HepG2 (cell line): ENCODE data around the gene RPL37. TPM values are rescaled to one million over a fixed set of nuclear protein-coding genes. Genes with fewer than 3 reads are reported as not detected.

Source experiments
- ATAC-seq: fragments of 200-7000 bp; cut with Tn5 transposase; 3 replicates; pipeline ENCODE4 v1.9.1; 2020; ENCODE audit warnings: mild to moderate bottlenecking, moderate library complexity
- BruUV-seq: library from RNA; stranded (reverse); fragments of 400-500 nt; replicated peaks from 2 replicates; lab custom pipeline; 2021; lab: Mats Ljungman, UMichigan
- CTCF ChIA-PET: fragments of 300-600 bp; formaldehyde crosslinking; extraction: SDS; loops from one replicate; lab custom pipeline; 2021; ENCODE audit warnings: low total read pairs, inconsistent platforms, low intra/inter-chr PET ratio; lab: Yijun Ruan, JAX
- POLR2A ChIA-PET: fragments of 350-600 bp; sonication (Branson Sonifier 250); formaldehyde crosslinking; loops from one replicate; lab custom pipeline; 2020; ENCODE audit warnings: antibody characterized with exemption, inconsistent platforms; lab: Yijun Ruan, JAX
- DNase-seq: peaks from one replicate; pipeline ENCODE4 v3.0.0-alpha.2; 2015; ENCODE audit warnings: low spot score
- FAIRE-seq: peaks from 3 replicates; lab custom pipeline; 2011; peaks lifted over from hg19 to GRCh38; lab: Jason Lieb, UNC
- H2AFZ ChIP-seq: one replicate; pipeline ENCODE4 v1.6.1; 2011; ENCODE audit warnings: low read length, inconsistent platforms
- H3K27ac ChIP-seq: fragments of 300-600 bp; 3 replicates; pipeline ENCODE4 v1.8.0; 2011; ENCODE audit warnings: mixed run types, mild to moderate bottlenecking, mixed read lengths, low read length, inconsistent platforms; ENCODE audit not compliant: insufficient read depth; ENCODE audit errors: extremely low read length
- H3K27me3 ChIP-seq, 2 experiments: fragments of 200-600 bp in 1 of 2; 2 replicates in 1 of 2; 3 replicates in 1 of 2; pipeline versions ENCODE4 v1.6.0 to v1.8.0; 2011; ENCODE audit warnings: low read length in 2 of 2, mild to moderate bottlenecking in 2 of 2, moderate library complexity in 2 of 2, inconsistent platforms in 1 of 2; ENCODE audit not compliant: insufficient read depth in 2 of 2, control insufficient read depth in 1 of 2
- H3K36me3 ChIP-seq, 2 experiments: fragments of 200-600 bp in 1 of 2; replicated peaks in 1 of 2; 2 replicates in 1 of 2; 3 replicates in 1 of 2; pipeline versions ENCODE4 v1.5.1 to v1.8.0; 2011; ENCODE audit warnings: low read length in 2 of 2, inconsistent platforms in 1 of 2; ENCODE audit not compliant: insufficient read depth in 2 of 2, control insufficient read depth in 1 of 2
- H3K4me1 ChIP-seq: 2 replicates; pipeline ENCODE4 v1.5.1; 2012; ENCODE audit warnings: low read length, inconsistent platforms; ENCODE audit not compliant: insufficient read depth
- H3K4me2 ChIP-seq: 2 replicates; pipeline ENCODE4 v1.6.0; 2011; ENCODE audit warnings: low read depth, low read length, inconsistent platforms
- H3K4me3 ChIP-seq, 3 experiments: fragments of 200-600 bp in 1 of 3; sonication (generic), shearing (Covaris generic) in 1 of 3; replicated peaks in 1 of 3; 2 replicates each; pipeline ENCODE4 v1.5.1; 2011 to 2016; ENCODE audit warnings: low read length in 3 of 3, inconsistent platforms in 2 of 3, low read depth in 2 of 3, mild to moderate bottlenecking in 2 of 3, control low read depth in 1 of 3, mixed read lengths in 1 of 3; ENCODE audit not compliant: insufficient read depth in 1 of 3
- H3K79me2 ChIP-seq: one replicate; pipeline ENCODE4 v1.6.1; 2011; ENCODE audit warnings: low read length, inconsistent platforms; ENCODE audit not compliant: insufficient read depth
- H3K9ac ChIP-seq: 2 replicates; pipeline ENCODE4 v1.6.0; 2011; ENCODE audit warnings: mild to moderate bottlenecking, low read depth, low read length, inconsistent platforms; ENCODE audit not compliant: insufficient read depth
- H3K9me3 ChIP-seq: 2 replicates; pipeline ENCODE4 v1.5.1; 2012; ENCODE audit warnings: mild to moderate bottlenecking, low read length
- H4K20me1 ChIP-seq: 2 replicates; pipeline ENCODE4 v1.6.0; 2011; ENCODE audit warnings: inconsistent platforms, mild to moderate bottlenecking, low read length, moderate library complexity; ENCODE audit not compliant: insufficient read depth
- ARNT ChIP-seq: fragments of 450-650 bp; IDR thresholded peaks from 2 replicates; pipeline ENCODE4 v1.6.1; 2017
- ATRX ChIP-seq: sonication (generic); formaldehyde crosslinking; IDR thresholded peaks from 2 replicates; pipeline ENCODE4 v1.4.0; 2020; ENCODE audit warnings: missing genetic modification reagents, borderline replicate concordance
- CBX1 ChIP-seq: IDR thresholded peaks from one replicate; pipeline ENCODE4 v1.6.1; 2016; ENCODE audit warnings: antibody characterized with exemption, low read depth
- GABPB1 ChIP-seq: IDR thresholded peaks from 2 replicates; pipeline ENCODE4 v1.6.1; 2016; ENCODE audit warnings: mild to moderate bottlenecking, missing genetic modification reagents, moderate library complexity, missing compliant biosample characterization
- GLMP ChIP-seq: sonication (generic); formaldehyde crosslinking; IDR thresholded peaks from 2 replicates; pipeline ENCODE4 v1.9.0; 2021; ENCODE audit warnings: missing genetic modification reagents, mild to moderate bottlenecking, borderline replicate concordance
- PREB ChIP-seq: sonication (generic); formaldehyde crosslinking; IDR thresholded peaks from 2 replicates; pipeline ENCODE4 v1.4.0; 2020; ENCODE audit warnings: missing genetic modification reagents
- RFX3 ChIP-seq: IDR thresholded peaks from 2 replicates; pipeline ENCODE4 v1.6.1; 2016; ENCODE audit warnings: missing biosample characterization, missing genetic modification reagents
- SRY ChIP-seq: sonication (generic); formaldehyde crosslinking; IDR thresholded peaks from 2 replicates; pipeline ENCODE4 v1.8.0; 2022; ENCODE audit warnings: mild to moderate bottlenecking, missing genetic modification reagents
- TOPORS ChIP-seq: sonication (generic); formaldehyde crosslinking; IDR thresholded peaks from 2 replicates; pipeline ENCODE4 v1.8.0; 2023; ENCODE audit warnings: mild to moderate bottlenecking, missing genetic modification reagents
- WGBS: methylation state at CpG from one replicate; pipeline ENCODE4 v1.1.6; 2017; ENCODE audit warnings: low lambda C conversion rate; 5-methylcytosine and 5-hydroxymethylcytosine counted together
- in situ Hi-C: cut with HindIII; loops from 2 replicates; pipeline ENCODE4 v1.10.0; 2017; ENCODE audit warnings: low pct_unique_long_range_greater_than_20kb; ENCODE audit not compliant: extremely low pct_ligation_motif_present
- intact Hi-C: fragments of 100-400 bp; cut with micrococcal nuclease; formaldehyde crosslinking; loops from one replicate; pipeline ENCODE4 v1.10.0; 2022; ENCODE audit not compliant: unreplicated experiment
- polyA plus RNA-seq, 8 experiments: library from polyadenylated mRNA; depleted of rRNA in 3 of 8; stranded (reverse) in 7 of 8; unstranded in 1 of 8; fragments of >200 nt; fragmentation: Illumina TruSeq in 4 of 8; extraction: Trizol in 4 of 8; gene quantifications; 2 replicates each; pipeline versions ENCODE4 v1.2.1 to v1.2.3, GENCODE V29; 2011 to 2016; ENCODE audit warnings: low read depth in 4 of 8, missing spikeins in 1 of 8, mixed read lengths in 1 of 8; ENCODE audit not compliant: insufficient read depth in 1 of 8
- total RNA-seq, 5 experiments: library from RNA; depleted of rRNA; stranded (reverse); fragments of >200 nt; fragmentation: Illumina TruSeq; extraction: Trizol; gene quantifications; 2 replicates each; pipeline ENCODE4 v1.2.3, GENCODE V29; 2016; ENCODE audit warnings: low read depth in 1 of 5

RPL37 gene
- total and polyA plus RNA-seq, 2 of the 13 experiments (the other 11 are each of a cell fraction or from before 2014, with no cell fraction given), result 1,981 to 3,367 TPM

GRCh38 chr5:40812125-40812524, 22.9 kb downstream of the RPL37 start:
- DNase-seq, result no peak
- no peak overlapping the region for H3K4me3 ChIP-seq
- FAIRE-seq, result no peak
- WGBS, result 50% methylated on average over 1 of the region's 1 CpG
- in situ Hi-C loops (no loop called here), intact Hi-C loops (no loop called here)
- no peaks in the 10 kb centered on the region for H4K20me1 ChIP-seq
- no peaks in the 10 kb centered on the region for H3K79me2 ChIP-seq
- H3K4me2 ChIP-seq, result no peak overlapping the region
- H3K4me1 ChIP-seq, result 0 out of 2 replicates have a peak, but pooled peaks cover 9% of the 10 kb centered on the region
- ChIA-PET POLR2A (interaction anchor here (1.7 kb wide), 1 partner anchor 15 kb away, joined by 4 read pairs; no protein-coding TSS in a partner anchor), CTCF (no interaction called here)
- no peaks in the 10 kb centered on the region for H3K9me3 ChIP-seq
- no peak overlapping the region for H2AFZ ChIP-seq
- no peaks in the 10 kb centered on the region for H3K36me3 ChIP-seq
- no peak for TF ChIP-seq PREB (CRISPR knock-in tag)
- no peak for TF ChIP-seq CBX1
- TF ChIP-seq GLMP (CRISPR knock-in tag), result no peak
- TF ChIP-seq GABPB1 (CRISPR knock-in tag), result no peak
- no peak for TF ChIP-seq ARNT
- TF ChIP-seq ATRX (CRISPR knock-in tag), result no peak
- no peak for TF ChIP-seq SRY (CRISPR knock-in tag)
- no peak for TF ChIP-seq TOPORS (CRISPR knock-in tag)
- no peak for TF ChIP-seq RFX3 (CRISPR knock-in tag)
- no peak overlapping the region for H3K27ac ChIP-seq
- H3K27me3 ChIP-seq, result no peaks in the 10 kb centered on the region
- H3K9ac ChIP-seq, result no peak overlapping the region
- no peak for ATAC-seq
- BruUV-seq, result no TSS peak
